ENCODE results near the gene CLSTN2. TPM values are rescaled to one million over a fixed set of nuclear protein-coding genes. Genes with fewer than 3 reads are reported as not detected.

The CLSTN2 gene
- total RNA-seq, 1 experiment from 2014 or later: not detected

- CTCF ChIA-PET: interaction anchor here (0.6 kb wide), 1 partner anchor 494 kb away, joined by 3 read pairs; no protein-coding TSS in a partner anchor
- no peaks in the 10 kb centered on the region for H3K79me2 ChIP-seq (ENCODE audit: low read depth)
- no peaks in the 10 kb centered on the region for H4K20me1 ChIP-seq (ENCODE audit: insufficient read depth)
- no peaks in the 10 kb centered on the region for H3K9me3 ChIP-seq (ENCODE audit: insufficient read depth, low read depth)
- no peak for TF ChIP-seq EZH2 (IDR thresholded peaks at IDR 0.05; ENCODE audit: low read depth)
- BruUV-seq (replicated peaks): no TSS peak
- H3K27ac ChIP-seq: no peak overlapping the region
- no peak overlapping the region for H3K4me2 ChIP-seq
- H3K36me3 ChIP-seq (ENCODE audit: low read depth): no peaks in the 10 kb centered on the region
- POLR2A ChIA-PET (ENCODE audit: unreplicated experiment): no interaction called here
- no peaks in the 10 kb centered on the region for H3K4me1 ChIP-seq (replicated peaks; ENCODE audit: insufficient read depth)
- no peak overlapping the region for H2AFZ ChIP-seq
- no peak for DNase-seq
- intact Hi-C loops (cut with micrococcal nuclease; ENCODE audit: unreplicated experiment): no loop called here
- 0 out of 2 replicates have a peak, but pooled peaks cover 4% of the 10 kb centered on the region for H3K27me3 ChIP-seq (ENCODE audit: insufficient read depth, low read depth)
- H3F3A ChIP-seq (ENCODE audit: insufficient read depth, low read depth): no peaks in the 10 kb centered on the region
- no peaks in the 10 kb centered on the region for H3K9me2 ChIP-seq (ENCODE audit: insufficient read depth)
- H3K4me3 ChIP-seq: no peak overlapping the region
These were observed 22.9 kb downstream of the CLSTN2 start for GRCh38 chr3:139957844-139958243.

- intact Hi-C loops (cut with micrococcal nuclease; ENCODE audit: unreplicated experiment): no loop called here
- no peak overlapping the region for H3K27ac ChIP-seq
- H2AFZ ChIP-seq: no peak overlapping the region
- H4K20me1 ChIP-seq (ENCODE audit: insufficient read depth): no peaks in the 10 kb centered on the region
- DNase-seq: no peak
- no peak overlapping the region for H3K4me3 ChIP-seq
- no peaks in the 10 kb centered on the region for H3K4me1 ChIP-seq (replicated peaks; ENCODE audit: insufficient read depth)
- TF ChIP-seq EZH2 (IDR thresholded peaks at IDR 0.05; ENCODE audit: low read depth) (no peak), CTCF (conservative IDR thresholded peaks at IDR 0.05) (no peak)
- no TSS peak for BruUV-seq (replicated peaks)
- H3K4me2 ChIP-seq: no peak overlapping the region
- H3K27me3 ChIP-seq (ENCODE audit: insufficient read depth, low read depth): no peaks in the 10 kb centered on the region
- ChIA-PET POLR2A (ENCODE audit: unreplicated experiment) (no interaction called here), CTCF (no interaction called here)
- no peaks in the 10 kb centered on the region for H3K9me2 ChIP-seq (ENCODE audit: insufficient read depth)
- H3K36me3 ChIP-seq (ENCODE audit: low read depth): no peaks in the 10 kb centered on the region
- H3F3A ChIP-seq (ENCODE audit: insufficient read depth, low read depth): no peaks in the 10 kb centered on the region
- no peaks in the 10 kb centered on the region for H3K79me2 ChIP-seq (ENCODE audit: low read depth)
- H3K9me3 ChIP-seq (ENCODE audit: insufficient read depth, low read depth): no peaks in the 10 kb centered on the region
These were observed 34.4 kb downstream of the CLSTN2 start for GRCh38 chr3:139969386-139969785.

- Histone ChIP-seq H3K9me3 (ENCODE audit: insufficient read depth, low read depth) (no peaks in the 10 kb centered on the region), H3K4me1 (replicated peaks; ENCODE audit: insufficient read depth) (no peaks in the 10 kb centered on the region), H3K79me2 (ENCODE audit: low read depth) (no peaks in the 10 kb centered on the region), H4K20me1 (ENCODE audit: insufficient read depth) (no peaks in the 10 kb centered on the region), H3K4me3 (no peak overlapping the region), H3K4me2 (no peak overlapping the region), H2AFZ (no peak overlapping the region), H3K27me3 (ENCODE audit: insufficient read depth, low read depth) (no peaks in the 10 kb centered on the region), H3K27ac (no peak overlapping the region), H3K36me3 (ENCODE audit: low read depth) (no peaks in the 10 kb centered on the region), H3K9me2 (ENCODE audit: insufficient read depth) (no peaks in the 10 kb centered on the region), H3F3A (ENCODE audit: insufficient read depth, low read depth) (no peaks in the 10 kb centered on the region)
- no peak for DNase-seq
- ChIA-PET POLR2A (ENCODE audit: unreplicated experiment) (no interaction called here), CTCF (no interaction called here)
- TF ChIP-seq CTCF (conservative IDR thresholded peaks at IDR 0.05) (no peak), EZH2 (IDR thresholded peaks at IDR 0.05; ENCODE audit: low read depth) (no peak)
- no TSS peak for BruUV-seq (replicated peaks)
- intact Hi-C loops (cut with micrococcal nuclease; ENCODE audit: unreplicated experiment): no loop called here
These were observed 35.5 kb downstream of the CLSTN2 start for GRCh38 chr3:139970526-139970925.

- Histone ChIP-seq H3K36me3 (ENCODE audit: low read depth) (no peaks in the 10 kb centered on the region), H3K27me3 (ENCODE audit: insufficient read depth, low read depth) (no peaks in the 10 kb centered on the region), H2AFZ (no peak overlapping the region), H4K20me1 (ENCODE audit: insufficient read depth) (no peaks in the 10 kb centered on the region), H3F3A (ENCODE audit: insufficient read depth, low read depth) (no peaks in the 10 kb centered on the region), H3K9me2 (ENCODE audit: insufficient read depth) (no peaks in the 10 kb centered on the region), H3K4me2 (no peak overlapping the region), H3K4me3 (no peak overlapping the region), H3K4me1 (replicated peaks; ENCODE audit: insufficient read depth) (no peaks in the 10 kb centered on the region), H3K27ac (no peak overlapping the region), H3K9me3 (ENCODE audit: insufficient read depth, low read depth) (no peaks in the 10 kb centered on the region), H3K79me2 (ENCODE audit: low read depth) (no peaks in the 10 kb centered on the region)
- BruUV-seq (replicated peaks): no TSS peak
- TF ChIP-seq EZH2 (IDR thresholded peaks at IDR 0.05; ENCODE audit: low read depth): no peak
- no peak for TF ChIP-seq CTCF (conservative IDR thresholded peaks at IDR 0.05)
- CTCF ChIA-PET: no interaction called here
- intact Hi-C loops (cut with micrococcal nuclease; ENCODE audit: unreplicated experiment): no loop called here
- DNase-seq: no peak
- POLR2A ChIA-PET (ENCODE audit: unreplicated experiment): no interaction called here
These were observed 39.9 kb downstream of the CLSTN2 start for GRCh38 chr3:139974809-139975425.

All from PC-9 (cell line).